H1 (cell line): Measurements from ENCODE around the gene NFE2L2. TPM values are rescaled to one million over a fixed set of nuclear protein-coding genes. Genes with fewer than 3 reads are reported as not detected.

Source experiments
- CTCF ChIA-PET: fragments of 300-600 bp; sonication (Branson Sonifier 250); formaldehyde crosslinking; loops from one replicate; lab custom pipeline; 2021; ENCODE audit not compliant: partially characterized antibody; lab: Charles Lee
- POLR2A ChIA-PET: fragments of 300-600 bp; sonication (Branson Sonifier 250); formaldehyde crosslinking; loops from one replicate; lab custom pipeline; 2021; ENCODE audit warnings: inconsistent platforms; ENCODE audit not compliant: partially characterized antibody; lab: Charles Lee
- DNase-seq, 2 experiments: peaks; one replicate each; pipeline versions ENCODE4 v3.0.0 to v3.0.0-alpha.2; 2010 to 2022; ENCODE audit warnings: low spot score in 2 of 2, low read depth in 1 of 2, mixed read lengths in 1 of 2
- FAIRE-seq: peaks from 2 replicates; lab custom pipeline; 2011; peaks lifted over from hg19 to GRCh38; lab: Jason Lieb, UNC
- H2AFZ ChIP-seq: 2 replicates; pipeline ENCODE4 v1.8.1; 2012; ENCODE audit warnings: low read length, inconsistent platforms
- H2AK5ac ChIP-seq: 2 replicates; pipeline ENCODE4 v1.6.1; 2013; ENCODE audit warnings: low read depth, low read length
- H2BK120ac ChIP-seq: replicated peaks from 2 replicates; pipeline ENCODE3; 2013; ENCODE audit warnings: low read depth, low read length, inconsistent platforms
- H2BK12ac ChIP-seq: 2 replicates; pipeline ENCODE4 v1.6.1; 2013; ENCODE audit warnings: low read depth, low read length
- H2BK15ac ChIP-seq: 2 replicates; pipeline ENCODE4 v1.6.1; 2013; ENCODE audit warnings: low read length
- H2BK20ac ChIP-seq: 2 replicates; pipeline ENCODE4 v1.6.1; 2013; ENCODE audit warnings: low read length
- H2BK5ac ChIP-seq: 2 replicates; pipeline ENCODE4 v1.6.1; 2013; ENCODE audit warnings: low read depth, low read length
- H3K14ac ChIP-seq: 2 replicates; pipeline ENCODE4 v1.6.1; 2013; ENCODE audit warnings: inconsistent platforms; ENCODE audit not compliant: insufficient read length
- H3K18ac ChIP-seq: 2 replicates; pipeline ENCODE4 v1.6.1; 2013; ENCODE audit warnings: low read length; ENCODE audit errors: extremely low read depth
- H3K23ac ChIP-seq: 2 replicates; pipeline ENCODE4 v1.6.1; 2013; ENCODE audit warnings: inconsistent platforms; ENCODE audit not compliant: insufficient read length
- H3K23me2 ChIP-seq: 2 replicates; pipeline ENCODE4 v1.6.1; 2013; ENCODE audit warnings: low read depth, low read length
- H3K27ac ChIP-seq: 2 replicates; pipeline ENCODE4 v1.6.1; 2011; ENCODE audit warnings: low read depth, low read length, inconsistent platforms
- H3K27me3 ChIP-seq, 4 experiments: replicated peaks in 1 of 4; 1 replicate in 1 of 4; 2 replicates in 3 of 4; pipeline versions ENCODE4 v1.6.1 to v1.8.1; 2011 to 2013; ENCODE audit warnings: low read length in 3 of 4, mild to moderate bottlenecking in 3 of 4, inconsistent platforms in 2 of 4, mixed read lengths in 2 of 4, moderate library complexity in 1 of 4; ENCODE audit not compliant: control insufficient read depth in 3 of 4, insufficient read depth in 3 of 4; ENCODE audit errors: extremely low read depth in 1 of 4
- H3K36me3 ChIP-seq, 4 experiments: 2 replicates each; pipeline versions ENCODE4 v1.6.1 to v1.8.1; 2011 to 2013; ENCODE audit warnings: mild to moderate bottlenecking in 4 of 4, low read length in 3 of 4, moderate library complexity in 2 of 4, control low read depth in 1 of 4, inconsistent platforms in 1 of 4; ENCODE audit not compliant: insufficient read depth in 4 of 4, control insufficient read depth in 2 of 4
- H3K4ac ChIP-seq: replicated peaks from 2 replicates; pipeline ENCODE3; 2013; ENCODE audit warnings: low read length, low read depth, mixed read lengths, inconsistent platforms; ENCODE audit not compliant: insufficient read length
- H3K4me1 ChIP-seq, 4 experiments: replicated peaks in 1 of 4; 1 replicate in 1 of 4; 2 replicates in 3 of 4; pipeline versions ENCODE4 v1.6.1 to v1.8.1; 2011 to 2013; ENCODE audit warnings: low read length in 3 of 4, inconsistent platforms in 2 of 4, mixed read lengths in 1 of 4; ENCODE audit not compliant: insufficient read depth in 4 of 4, control insufficient read depth in 3 of 4
- H3K4me2 ChIP-seq, 2 experiments: 2 replicates each; pipeline versions ENCODE4 v1.6.1 to v1.8.1; 2011 to 2013; ENCODE audit warnings: low read depth in 2 of 2, low read length in 2 of 2, control low read depth in 1 of 2, inconsistent platforms in 1 of 2, mild to moderate bottlenecking in 1 of 2; ENCODE audit not compliant: insufficient read depth in 1 of 2
- H3K4me3 ChIP-seq, 4 experiments: fragments of 200-600, 300-600 bp in 1 of 4; sonication (generic), shearing (Covaris generic), sonication (Bioruptor Twin) in 1 of 4; 2 replicates each; pipeline versions ENCODE4 v1.5.1 to v1.8.1; 2011 to 2016; ENCODE audit warnings: low read length in 4 of 4, low read depth in 3 of 4, control low read depth in 2 of 4, inconsistent platforms in 2 of 4, mild to moderate bottlenecking in 2 of 4, mixed read lengths in 1 of 4, moderate library complexity in 1 of 4; ENCODE audit not compliant: insufficient read depth in 2 of 4; ENCODE audit errors: extremely low read depth in 1 of 4
- H3K56ac ChIP-seq: replicated peaks from 2 replicates; pipeline ENCODE3; 2013; ENCODE audit warnings: low read depth, mild to moderate bottlenecking, mixed read lengths, low read length, inconsistent platforms; ENCODE audit not compliant: insufficient read length
- H3K79me1 ChIP-seq: 2 replicates; pipeline ENCODE4 v1.6.1; 2013; ENCODE audit warnings: low read depth, low read length, control low read depth
- H3K79me2 ChIP-seq, 2 experiments: 2 replicates each; pipeline versions ENCODE4 v1.6.1 to v1.8.1; 2012 to 2013; ENCODE audit warnings: low read length in 2 of 2, mild to moderate bottlenecking in 2 of 2, inconsistent platforms in 1 of 2; ENCODE audit not compliant: insufficient read depth in 2 of 2, control insufficient read depth in 1 of 2
- H3K9ac ChIP-seq, 4 experiments: replicated peaks in 1 of 4; 1 replicate in 1 of 4; 2 replicates in 3 of 4; pipeline versions ENCODE4 v1.6.1 to v1.8.1; 2011 to 2013; ENCODE audit warnings: low read depth in 3 of 4, low read length in 3 of 4, control low read depth in 2 of 4, mild to moderate bottlenecking in 2 of 4, moderate library complexity in 2 of 4, inconsistent platforms in 1 of 4; ENCODE audit errors: extremely low read depth in 1 of 4
- H3K9me3 ChIP-seq, 2 experiments: 2 replicates each; pipeline versions ENCODE4 v1.6.1 to v1.8.1; 2012 to 2013; ENCODE audit warnings: mild to moderate bottlenecking in 2 of 2, moderate library complexity in 2 of 2, control low read depth in 1 of 2, inconsistent platforms in 1 of 2, low read depth in 1 of 2, low read length in 1 of 2, mixed read lengths in 1 of 2; ENCODE audit not compliant: insufficient read depth in 2 of 2
- H4K20me1 ChIP-seq, 2 experiments: replicated peaks in 1 of 2; 2 replicates each; pipeline versions ENCODE3 to v1.8.1; 2011 to 2013; ENCODE audit warnings: inconsistent platforms in 2 of 2, low read length in 2 of 2, mild to moderate bottlenecking in 1 of 2; ENCODE audit not compliant: insufficient read depth in 2 of 2, control insufficient read depth in 1 of 2
- H4K5ac ChIP-seq: 2 replicates; pipeline ENCODE4 v1.6.1; 2013; ENCODE audit warnings: low read length, low read depth, mixed read lengths, inconsistent platforms; ENCODE audit not compliant: insufficient read length
- H4K8ac ChIP-seq: 2 replicates; pipeline ENCODE4 v1.8.0; 2013; ENCODE audit warnings: mild to moderate bottlenecking, moderate library complexity, low read length, inconsistent platforms; ENCODE audit not compliant: insufficient read depth; ENCODE audit errors: extremely low read depth
- H4K91ac ChIP-seq: replicated peaks from 2 replicates; pipeline ENCODE3; 2013; ENCODE audit warnings: low read length, mixed read lengths, inconsistent platforms; ENCODE audit not compliant: insufficient read length
- CBX5 ChIP-seq: fragments of 300-800, 300-1000 bp; sonication (generic); IDR thresholded peaks from 2 replicates; pipeline ENCODE4 v1.7.1; 2016; ENCODE audit warnings: antibody characterized with exemption, low read length, low read depth
- CHD1 ChIP-seq: IDR thresholded peaks from 2 replicates; pipeline ENCODE4 v1.6.1; 2012; ENCODE audit warnings: low read depth, low read length, improper control_type of control experiment
- HDAC6 ChIP-seq: IDR thresholded peaks from one replicate; pipeline ENCODE4 v1.7.1; 2012; ENCODE audit warnings: low read depth, mild to moderate bottlenecking, inconsistent platforms, low read length, moderate library complexity
- JUN ChIP-seq: IDR thresholded peaks from 2 replicates; pipeline ENCODE4 v1.6.1; 2011; ENCODE audit warnings: low read depth, mild to moderate bottlenecking, improper control_type of control experiment, low read length
- RAD21 ChIP-seq, 2 experiments: IDR thresholded peaks in 1 of 2; conservative IDR thresholded peaks in 1 of 2; 2 replicates each; pipeline ENCODE4 v1.6.1; 2011; ENCODE audit warnings: low read depth in 2 of 2, low read length in 2 of 2, improper control_type of control experiment in 1 of 2, inconsistent platforms in 1 of 2, mild to moderate bottlenecking in 1 of 2, moderate library complexity in 1 of 2
- RBBP5 ChIP-seq: IDR thresholded peaks from 2 replicates; pipeline ENCODE4 v1.7.1; 2012; ENCODE audit warnings: low read depth, mild to moderate bottlenecking, inconsistent platforms, low read length, moderate library complexity, borderline replicate concordance
- TBP ChIP-seq: IDR thresholded peaks from 2 replicates; pipeline ENCODE4 v1.6.1; 2011; ENCODE audit warnings: low read depth, low read length, improper control_type of control experiment
- TEAD4 ChIP-seq: IDR thresholded peaks from 2 replicates; pipeline ENCODE4 v1.6.1; 2012; ENCODE audit warnings: low read depth, low read length, inconsistent platforms, mixed read lengths
- ZNF274 ChIP-seq: IDR thresholded peaks from 2 replicates; pipeline ENCODE4 v1.7.0; 2012; ENCODE audit warnings: low read length, borderline replicate concordance; ENCODE audit errors: extremely low read depth
- WGBS, 2 experiments: shearing (Covaris generic) in 1 of 2; methylation state at CpG; one replicate each; pipeline versions ENCODE4 v1.1.6 to v1.1.7; 2013 to 2015; ENCODE audit warnings: low lambda C conversion rate in 2 of 2, mixed read lengths in 2 of 2, inconsistent platforms in 1 of 2, low coverage in 1 of 2, missing lambda C conversion rate in 1 of 2; ENCODE audit not compliant: insufficient replicate concordance in 2 of 2, insufficient coverage in 1 of 2, insufficient read length in 1 of 2; ENCODE audit errors: extremely low coverage in 1 of 2, missing lambda C conversion rate in 1 of 2; 5-methylcytosine and 5-hydroxymethylcytosine counted together
- polyA plus RNA-seq, 7 experiments: library from polyadenylated mRNA; depleted of rRNA in 3 of 7; stranded (reverse) in 5 of 7; unstranded in 2 of 7; fragments of >200 nt in 5 of 7; fragments of 200-250 nt in 2 of 7; gene quantifications; 1 replicate in 5 of 7; 2 replicates in 1 of 7; 4 replicates in 1 of 7; pipeline versions ENCODE4 v1.2.1 to v1.2.3, GENCODE V29; 2011 to 2013; ENCODE audit warnings: missing spikeins in 2 of 7, mixed read lengths in 2 of 7
- total RNA-seq: library from RNA; stranded (reverse); fragmentation: NEBNext Ultra II Directional; extraction: Animal tissue kit (Norgen Biotek cat#: 25700); gene quantifications from 2 replicates; pipeline ENCODE4 v1.2.1, GENCODE V29; 2021
- TF ChIP-seq, protein P1 (sequence below): IDR thresholded peaks from 2 replicates; pipeline ENCODE4 v1.6.1; 2011; ENCODE audit warnings: low read depth, mild to moderate bottlenecking, low read length; ENCODE audit not compliant: insufficient read depth

Gene NFE2L2
- total and polyA plus RNA-seq, 2 of the 8 experiments (the other 6 are each of a cell fraction or from before 2014, with no cell fraction given), result 33.2 to 34.5 TPM

DNA sequence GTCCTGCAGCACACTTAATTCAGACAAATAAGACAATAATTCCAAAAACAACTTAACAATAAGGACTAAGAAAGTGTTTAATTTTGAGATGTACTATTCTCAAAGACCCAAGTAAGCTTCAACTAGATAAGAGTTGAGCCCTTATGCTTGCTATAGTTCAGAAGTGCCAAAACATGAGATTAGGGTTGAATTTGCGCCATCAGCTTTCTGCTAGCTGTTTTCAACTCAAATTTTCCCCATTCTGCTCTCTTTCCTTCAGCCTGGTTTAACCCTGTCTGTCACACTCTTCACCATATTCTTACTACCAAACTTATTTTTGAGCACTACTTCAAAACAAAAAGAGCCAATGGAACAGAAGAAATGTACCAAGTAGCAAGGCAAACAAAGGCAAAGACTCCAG is 4.1 kb downstream of the NFE2L2 start:
- Histone ChIP-seq H3K27me3 (no peaks in the 10 kb centered on the region), H3K4me1 (peaks cover 0 to 4% (median 0%) of the 10 kb centered on the region in 4 experiments; a peak in 1 of 7 replicates), H4K8ac (no peak overlapping the region), H2BK12ac (no peak overlapping the region), H3K9ac (no peak overlapping the region), H2BK15ac (no peak overlapping the region), H3K79me2 (peaks cover 15 to 79% of the 10 kb centered on the region in 2 experiments), H4K20me1 (peaks cover 4 to 7% of the 10 kb centered on the region in 2 experiments), H3K4me2 (no peak overlapping the region), H2AK5ac (no peak overlapping the region), H3K27ac (no peak overlapping the region), H3K23ac (no peak overlapping the region), H2BK120ac (no peak overlapping the region), H3K18ac (no peak overlapping the region), H3K4me3 (no peak overlapping the region), H3K56ac (no peak overlapping the region), H3K14ac (no peak overlapping the region), H2BK20ac (no peak overlapping the region), H3K79me1 (no peaks in the 10 kb centered on the region; the same call in 1 of the 2 replicates), H2AFZ (no peak overlapping the region), H3K23me2 (peaks cover 6% of the 10 kb centered on the region), H4K91ac (no peak overlapping the region), H3K4ac (no peak overlapping the region), H3K36me3 (peaks cover 0 to 3% (median 0%) of the 10 kb centered on the region in 4 experiments; a peak in 1 of 8 replicates), H4K5ac (no peak overlapping the region), H2BK5ac (no peak overlapping the region), H3K9me3 (peaks cover 7 to 8% of the 10 kb centered on the region in 2 experiments)
- WGBS, 2 experiments, result 94% methylated on average over 1 of the region's 1 CpG; no CpG with 5 or more reads in 1 of the 2 experiments
- DNase-seq (no peak), FAIRE-seq (no peak)
- ChIA-PET POLR2A (interaction anchor here (0.8 to 1.9 kb wide), 5 partner anchors 10 to 46 kb away, joined by 3 to 6 read pairs (median 3); no protein-coding TSS in a partner anchor), CTCF (interaction anchor here (0.6 to 2.7 kb wide), 6 partner anchors 9 to 99 kb away, joined by 3 to 15 read pairs (median 4); no protein-coding TSS in a partner anchor)
- TF ChIP-seq HDAC6 (no peak), CHD1 (no peak), CBX5 (no peak), RBBP5 (no peak), TBP (no peak), JUN (no peak), RAD21 (IDR thresholded peaks at IDR 0.05 in 1 of 2, conservative IDR thresholded peaks at IDR 0.05 in 1 of 2; ENCODE audit: low read depth in 2 of 2, low read length in 2 of 2) (no peak), TEAD4 (no peak), ZNF274 (no peak)
- TF ChIP-seq, protein P1, sequence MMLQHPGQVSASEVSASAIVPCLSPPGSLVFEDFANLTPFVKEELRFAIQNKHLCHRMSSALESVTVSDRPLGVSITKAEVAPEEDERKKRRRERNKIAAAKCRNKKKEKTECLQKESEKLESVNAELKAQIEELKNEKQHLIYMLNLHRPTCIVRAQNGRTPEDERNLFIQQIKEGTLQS, result no peak
